HG03521 (cell line): ENCODE measurements around the gene PCAT6.
"Not testable (repeated sequence)": the region's sequence is repeated elsewhere in the genome, so short reads cannot be mapped to it uniquely, and the experiment has no call there.

Experiments used
- ATAC-seq: cut with Tn5 transposase; IDR thresholded peaks from one replicate; pipeline ENCODE4 v1.9.1; 2021; ENCODE audit warnings: mild to moderate bottlenecking, moderate library complexity; ENCODE audit not compliant: unreplicated experiment

The PCAT6 gene

GRCh38 chr1:202806845-202807450, 3.8 kb upstream of the PCAT6 start:
- no peak for ATAC-seq

DNA sequence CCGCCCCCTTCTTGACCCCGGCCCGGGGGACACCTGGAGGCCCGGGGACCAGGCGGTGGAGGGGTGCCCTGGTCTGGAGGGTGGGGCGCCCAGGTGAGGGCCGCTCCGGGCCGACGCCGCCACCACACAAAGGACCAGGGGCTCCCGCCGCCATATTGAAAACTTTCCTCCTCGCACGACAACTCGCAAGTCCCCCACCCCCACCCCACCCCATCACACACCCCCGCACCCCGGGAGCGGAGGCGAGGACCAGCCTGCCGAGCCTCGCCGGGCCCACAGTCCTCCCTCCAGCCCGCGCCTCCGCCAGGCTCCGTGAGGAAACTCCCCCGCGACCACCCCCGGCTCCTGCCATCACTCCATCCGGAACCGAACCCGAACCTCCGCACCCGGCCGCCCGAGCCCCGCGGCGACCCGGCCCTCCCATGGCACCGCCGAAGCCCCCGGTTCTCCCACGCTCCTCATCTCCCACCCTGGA, 3.3 kb upstream of the PCAT6 start:
- no peak for ATAC-seq

DNA sequence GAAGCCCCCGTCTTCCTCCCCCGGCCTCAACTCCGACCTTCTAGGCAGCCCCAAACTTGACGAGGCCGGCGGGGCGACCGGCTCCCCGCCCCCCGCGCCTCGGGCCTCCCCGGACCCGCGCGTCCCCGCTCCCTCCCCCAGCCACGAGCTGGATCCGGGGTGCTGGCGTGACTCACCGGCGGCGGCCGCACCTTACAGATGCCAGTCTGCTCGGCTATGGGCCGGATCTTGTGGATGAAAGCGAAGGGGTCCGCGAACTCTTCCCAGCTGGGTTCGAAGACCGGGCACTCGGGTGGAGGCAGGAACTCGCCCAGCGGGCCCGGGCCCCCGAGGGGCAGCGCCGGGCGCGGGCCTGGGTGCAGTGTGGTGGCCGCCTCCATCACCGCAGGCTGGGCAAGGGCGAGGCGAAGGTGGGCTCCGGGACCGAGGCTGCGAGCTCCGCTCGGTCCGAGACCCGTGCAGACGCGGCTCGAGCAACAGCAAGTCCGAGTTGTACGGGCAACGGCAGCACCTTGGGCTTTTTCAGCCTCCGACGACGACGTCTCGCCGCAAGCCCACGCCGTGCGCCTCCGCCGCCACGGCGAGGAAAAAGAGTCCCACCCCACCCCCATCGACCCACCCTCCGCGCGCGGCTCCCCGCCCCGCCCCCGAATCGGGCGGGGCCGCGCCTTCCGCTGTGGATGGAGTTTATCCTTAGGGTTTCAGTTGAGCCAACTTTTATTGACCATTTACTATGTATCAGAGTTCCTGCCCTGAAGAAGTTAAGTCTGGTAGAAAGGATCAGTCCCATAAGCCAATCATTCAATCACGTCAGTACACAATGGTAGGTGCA, 2.6 kb upstream of the PCAT6 start, which contains the start of gene KDM5B:
KDM5B (minus strand) TSS at position 496 of the 832 bp plus-strand sequence; CDS start at position 380, 116 bp downstream.
- ATAC-seq: no peak

DNA sequence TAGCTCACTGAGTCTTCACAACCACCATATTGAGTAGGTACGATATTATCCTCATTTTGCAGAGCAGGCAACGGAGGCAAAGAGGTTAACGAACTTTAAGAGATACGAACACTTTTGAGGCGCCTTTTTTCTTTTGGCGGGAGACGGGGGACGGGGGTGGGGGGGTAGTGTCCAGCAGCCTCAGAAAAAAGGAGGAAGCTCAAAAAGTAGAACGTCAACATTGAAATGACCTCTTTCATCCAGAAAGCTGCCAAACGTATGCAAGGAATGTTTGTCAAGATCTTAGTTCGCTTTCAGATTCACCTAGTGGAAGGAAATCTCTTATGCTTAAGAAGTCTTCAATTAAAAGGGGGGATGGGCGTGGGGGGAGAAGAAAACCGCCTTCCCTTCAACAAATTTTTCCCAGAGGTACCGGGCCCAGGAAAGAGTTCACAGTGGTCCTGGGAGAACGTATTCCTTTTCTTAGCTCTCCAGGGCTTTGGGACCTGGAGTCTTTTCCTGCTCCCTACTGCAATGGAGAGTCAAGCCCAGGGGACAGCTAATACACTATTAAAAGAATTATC, 1.1 kb upstream of the PCAT6 start:
- ATAC-seq: no peak

GRCh38 chr1:202810193-202810614, 550 bp upstream of the PCAT6 start:
- no peak for ATAC-seq

- ATAC-seq: peak; percentile 14
These were observed 782 bp downstream of the PCAT6 start for GRCh38 chr1:202811296-202812175.

GRCh38 chr1:202812176-202813026, 1.6 kb downstream of the PCAT6 start:
- ATAC-seq: no peak

GRCh38 chr1:202815120-202815519, 4.4 kb downstream of the PCAT6 start:
- no peak for ATAC-seq

DNA sequence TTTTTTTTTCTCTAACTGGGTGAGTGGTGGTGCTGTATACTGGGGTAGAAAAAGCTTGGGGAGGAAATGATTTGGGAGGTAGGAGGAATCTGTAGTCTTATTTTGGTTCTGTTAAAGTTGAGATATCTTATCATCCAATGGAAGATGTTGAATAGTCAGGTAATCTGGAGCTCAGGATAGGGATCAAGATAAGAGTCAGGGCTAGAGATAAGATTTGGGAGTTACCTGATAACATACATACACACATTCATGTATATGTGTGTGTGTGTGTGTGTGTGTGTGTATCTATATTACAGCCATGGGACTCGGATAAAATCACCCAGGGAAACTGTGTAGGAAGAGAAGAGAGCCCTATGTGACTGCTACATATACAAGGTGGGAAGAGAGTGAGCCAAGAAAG, 8.1 kb downstream of the PCAT6 start:
- ATAC-seq: no peak

DNA sequence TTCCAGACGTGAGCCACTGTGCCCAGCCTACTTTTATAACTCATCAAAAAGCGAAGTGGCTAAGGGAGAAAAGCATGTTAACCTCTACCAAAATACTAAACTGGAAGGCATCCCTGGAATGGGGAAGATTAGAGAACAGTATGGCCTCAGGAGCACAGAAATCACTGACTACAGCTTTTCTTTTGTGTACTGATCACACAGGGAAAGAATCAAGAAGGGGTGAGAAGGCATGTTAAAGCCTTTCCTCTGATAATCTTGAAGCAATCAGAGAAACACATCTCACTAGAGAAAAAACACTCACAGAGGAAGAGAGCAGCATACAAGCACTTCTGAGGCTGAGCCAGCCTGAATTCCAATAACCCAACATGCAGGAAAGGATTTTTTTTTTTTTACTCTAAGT, 10.7 kb downstream of the PCAT6 start:
- no peak for ATAC-seq

- no peak for ATAC-seq
These were observed 15.0 kb downstream of the PCAT6 start for GRCh38 chr1:202825748-202826147.

- ATAC-seq: not testable (repeated sequence)
These were observed 18.5 kb downstream of the PCAT6 start for GRCh38 chr1:202829223-202829622.

GRCh38 chr1:202831906-202832305, 21.2 kb downstream of the PCAT6 start:
- ATAC-seq: no peak

GRCh38 chr1:202834771-202835547, 24.2 kb downstream of the PCAT6 start:
- no peak for ATAC-seq

GRCh38 chr1:202835548-202836072, 24.9 kb downstream of the PCAT6 start:
- ATAC-seq: no peak

- ATAC-seq: no peak
These were observed 26.1 kb downstream of the PCAT6 start for GRCh38 chr1:202836623-202837403.

GRCh38 chr1:202837746-202838262, 27.1 kb downstream of the PCAT6 start:
- no peak for ATAC-seq

- ATAC-seq: no peak
These were observed 32.3 kb downstream of the PCAT6 start for GRCh38 chr1:202843081-202843480.
